ENCODE results near the gene SKAP1.

SKAP1 gene

GRCh38 chr17:48333034-48333530 lies 96.9 kb downstream of the SKAP1 start:
- in situ Hi-C loops (cut with MboI; ENCODE audit: low sequenced_read_pairs) = no loop called here

- in situ Hi-C loops (cut with MboI; ENCODE audit: low sequenced_read_pairs) = no loop called here
Measured at GRCh38 chr17:48330887-48331286, 99.1 kb downstream of the SKAP1 start.

- in situ Hi-C loops (cut with MboI; ENCODE audit: low sequenced_read_pairs) = no loop called here
Measured at GRCh38 chr17:48330421-48330820, 99.6 kb downstream of the SKAP1 start.

- in situ Hi-C loops (cut with MboI; ENCODE audit: low sequenced_read_pairs) = no loop called here
Measured at GRCh38 chr17:48328457-48328856, 101.6 kb downstream of the SKAP1 start.

- in situ Hi-C loops (cut with MboI; ENCODE audit: low sequenced_read_pairs) = no loop called here
Measured at GRCh38 chr17:48326310-48326709, 103.7 kb downstream of the SKAP1 start.

- in situ Hi-C loops (cut with MboI; ENCODE audit: low sequenced_read_pairs) = no loop called here
Measured at GRCh38 chr17:48322060-48322459, 108.0 kb downstream of the SKAP1 start.

- in situ Hi-C loops (cut with MboI; ENCODE audit: low sequenced_read_pairs) = no loop called here
Measured at GRCh38 chr17:48317732-48318131, 112.3 kb downstream of the SKAP1 start.

- in situ Hi-C loops (cut with MboI; ENCODE audit: low sequenced_read_pairs) = no loop called here
Measured at GRCh38 chr17:48314716-48315115, 115.3 kb downstream of the SKAP1 start.

- in situ Hi-C loops (cut with MboI; ENCODE audit: low sequenced_read_pairs) = no loop called here
Measured at GRCh38 chr17:48313096-48313755, 116.8 kb downstream of the SKAP1 start.

- in situ Hi-C loops (cut with MboI; ENCODE audit: low sequenced_read_pairs) = no loop called here
Measured at GRCh38 chr17:48311324-48311723, 118.7 kb downstream of the SKAP1 start.

- in situ Hi-C loops (cut with MboI; ENCODE audit: low sequenced_read_pairs) = no loop called here
Measured at GRCh38 chr17:48310748-48311213, 119.2 kb downstream of the SKAP1 start.

GRCh38 chr17:48308581-48308980 lies 121.4 kb downstream of the SKAP1 start:
- in situ Hi-C loops (cut with MboI; ENCODE audit: low sequenced_read_pairs) = no loop called here

GRCh38 chr17:48307814-48308411 lies 122.1 kb downstream of the SKAP1 start:
- in situ Hi-C loops (cut with MboI; ENCODE audit: low sequenced_read_pairs) = no loop called here

- in situ Hi-C loops (cut with MboI; ENCODE audit: low sequenced_read_pairs) = no loop called here
Measured at GRCh38 chr17:48307255-48307654, 122.8 kb downstream of the SKAP1 start.

GRCh38 chr17:48301002-48301401 lies 129.0 kb downstream of the SKAP1 start:
- in situ Hi-C loops (cut with MboI; ENCODE audit: low sequenced_read_pairs) = no loop called here

- in situ Hi-C loops (cut with MboI; ENCODE audit: low sequenced_read_pairs) = no loop called here
Measured at GRCh38 chr17:48299760-48300159, 130.3 kb downstream of the SKAP1 start.

GRCh38 chr17:48297825-48298224 lies 132.2 kb downstream of the SKAP1 start:
- in situ Hi-C loops (cut with MboI; ENCODE audit: low sequenced_read_pairs) = no loop called here

GRCh38 chr17:48296453-48296852 lies 133.6 kb downstream of the SKAP1 start:
- in situ Hi-C loops (cut with MboI; ENCODE audit: low sequenced_read_pairs) = no loop called here

- in situ Hi-C loops (cut with MboI; ENCODE audit: low sequenced_read_pairs) = no loop called here
Measured at GRCh38 chr17:48295362-48296288, 134.4 kb downstream of the SKAP1 start.

- in situ Hi-C loops (cut with MboI; ENCODE audit: low sequenced_read_pairs) = no loop called here
Measured at GRCh38 chr17:48294806-48295361, 135.1 kb downstream of the SKAP1 start.
